Loucy (cell line): ENCODE data around the gene EFCAB12.

ENCODE experiments used
- H2AFZ ChIP-seq: fragments of 200-600 bp; sonication (generic); 2 replicates; pipeline ENCODE4 v1.6.0; 2016; ENCODE audit warnings: antibody characterized with exemption, mild to moderate bottlenecking, low read length, moderate library complexity
- H3F3A ChIP-seq: fragments of 200-600 bp; 2 replicates; pipeline ENCODE4 v1.6.0; 2016; ENCODE audit warnings: antibody characterized with exemption, low read depth, mild to moderate bottlenecking
- H3K27me3 ChIP-seq: fragments of 200-600 bp; sonication (generic); 2 replicates; pipeline ENCODE4 v1.6.1; 2014; ENCODE audit warnings: low read length, mild to moderate bottlenecking; ENCODE audit not compliant: insufficient read depth, poor library complexity, severe bottlenecking
- H3K36me3 ChIP-seq: fragments of 200-600 bp; sonication (generic); 2 replicates; pipeline ENCODE4 v1.6.1; 2016; ENCODE audit warnings: low read length; ENCODE audit not compliant: insufficient read depth
- H3K4me1 ChIP-seq: fragments of 200-600 bp; sonication (generic); 2 replicates; pipeline ENCODE4 v1.5.1; 2014; ENCODE audit warnings: low read length, mild to moderate bottlenecking; ENCODE audit not compliant: insufficient read depth, poor library complexity, severe bottlenecking
- H3K4me2 ChIP-seq: fragments of 200-600 bp; sonication (generic); 2 replicates; pipeline ENCODE4 v1.6.0; 2014; ENCODE audit warnings: antibody characterized with exemption, low read length, low read depth, mild to moderate bottlenecking; ENCODE audit not compliant: poor library complexity, severe bottlenecking
- H3K4me3 ChIP-seq: fragments of 200-600 bp; sonication (generic); 2 replicates; pipeline ENCODE4 v1.5.1; 2014; ENCODE audit warnings: low read length, mild to moderate bottlenecking, mixed read lengths; ENCODE audit not compliant: poor library complexity, severe bottlenecking
- H3K79me2 ChIP-seq: fragments of 200-600 bp; sonication (generic); 2 replicates; pipeline ENCODE4 v1.6.1; 2014; ENCODE audit warnings: low read length; ENCODE audit not compliant: insufficient read depth
- H3K9ac ChIP-seq: fragments of 200-600 bp; sonication (generic); 2 replicates; pipeline ENCODE4 v1.6.0; 2014; ENCODE audit warnings: mild to moderate bottlenecking, low read depth, low read length, moderate library complexity; ENCODE audit not compliant: poor library complexity, severe bottlenecking
- H3K9me2 ChIP-seq: fragments of 200-600 bp; sonication (generic); replicated peaks from 2 replicates; pipeline ENCODE4 v1.6.1; 2016; ENCODE audit warnings: low read depth, low read length, mixed read lengths
- H3K9me3 ChIP-seq: fragments of 200-600 bp; sonication (generic); 2 replicates; pipeline ENCODE4 v1.6.1; 2014; ENCODE audit warnings: mild to moderate bottlenecking, antibody characterized with exemption, low read length, low read depth; ENCODE audit not compliant: insufficient read depth
- H4K20me1 ChIP-seq: fragments of 200-600 bp; sonication (generic); 2 replicates; pipeline ENCODE4 v1.6.0; 2014; ENCODE audit warnings: antibody characterized with exemption, low read length, mild to moderate bottlenecking; ENCODE audit not compliant: insufficient read depth, poor library complexity, severe bottlenecking
- EZH2phosphoT487 ChIP-seq: fragments of 200-600 bp; IDR thresholded peaks from 2 replicates; pipeline ENCODE4 v1.6.1; 2018; ENCODE audit warnings: antibody characterized with exemption, mild to moderate bottlenecking, moderate library complexity, borderline replicate concordance
- TF ChIP-seq, protein P1 (sequence below): fragments of 200-600 bp; sonication (generic); conservative IDR thresholded peaks from 2 replicates; pipeline ENCODE4 v1.5.1; 2014; ENCODE audit warnings: mild to moderate bottlenecking, antibody characterized with exemption, low read length

The EFCAB12 gene

DNA sequence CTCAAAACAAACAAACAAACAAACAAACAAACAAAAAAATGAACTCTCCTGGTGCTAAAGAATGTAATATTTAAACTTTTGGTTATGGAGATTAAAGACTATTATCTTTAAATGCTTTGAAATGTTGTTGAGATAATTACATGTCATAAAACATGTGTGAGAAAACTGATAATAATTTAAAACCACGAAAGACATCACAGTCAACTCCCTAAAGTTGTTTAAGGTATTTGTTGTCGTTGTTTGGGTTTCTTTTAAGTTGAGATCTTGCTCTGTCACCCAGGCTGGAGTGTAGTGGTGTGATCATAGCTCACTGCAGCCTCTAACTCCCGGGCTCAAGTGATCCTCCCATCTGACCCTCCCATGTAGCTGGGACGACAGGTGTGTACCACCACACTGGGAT lies 12.0 kb downstream of the EFCAB12 start:
- Histone ChIP-seq H3K27me3 (no peaks in the 10 kb centered on the region), H3K4me3 (no peak overlapping the region), H3K36me3 (no peaks in the 10 kb centered on the region), H3K4me1 (no peaks in the 10 kb centered on the region), H3K79me2 (no peaks in the 10 kb centered on the region), H4K20me1 (no peaks in the 10 kb centered on the region), H3F3A (no peaks in the 10 kb centered on the region), H2AFZ (no peak overlapping the region), H3K4me2 (no peak overlapping the region), H3K9me3 (no peaks in the 10 kb centered on the region), H3K9ac (no peak overlapping the region), H3K9me2 (no peaks in the 10 kb centered on the region)
- TF ChIP-seq, protein P1, sequence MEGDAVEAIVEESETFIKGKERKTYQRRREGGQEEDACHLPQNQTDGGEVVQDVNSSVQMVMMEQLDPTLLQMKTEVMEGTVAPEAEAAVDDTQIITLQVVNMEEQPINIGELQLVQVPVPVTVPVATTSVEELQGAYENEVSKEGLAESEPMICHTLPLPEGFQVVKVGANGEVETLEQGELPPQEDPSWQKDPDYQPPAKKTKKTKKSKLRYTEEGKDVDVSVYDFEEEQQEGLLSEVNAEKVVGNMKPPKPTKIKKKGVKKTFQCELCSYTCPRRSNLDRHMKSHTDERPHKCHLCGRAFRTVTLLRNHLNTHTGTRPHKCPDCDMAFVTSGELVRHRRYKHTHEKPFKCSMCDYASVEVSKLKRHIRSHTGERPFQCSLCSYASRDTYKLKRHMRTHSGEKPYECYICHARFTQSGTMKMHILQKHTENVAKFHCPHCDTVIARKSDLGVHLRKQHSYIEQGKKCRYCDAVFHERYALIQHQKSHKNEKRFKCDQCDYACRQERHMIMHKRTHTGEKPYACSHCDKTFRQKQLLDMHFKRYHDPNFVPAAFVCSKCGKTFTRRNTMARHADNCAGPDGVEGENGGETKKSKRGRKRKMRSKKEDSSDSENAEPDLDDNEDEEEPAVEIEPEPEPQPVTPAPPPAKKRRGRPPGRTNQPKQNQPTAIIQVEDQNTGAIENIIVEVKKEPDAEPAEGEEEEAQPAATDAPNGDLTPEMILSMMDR = no peak

- Histone ChIP-seq H3K4me3 (no peak overlapping the region), H3K27me3 (no peaks in the 10 kb centered on the region), H3K36me3 (no peaks in the 10 kb centered on the region), H3K4me1 (no peaks in the 10 kb centered on the region), H3K9ac (no peak overlapping the region), H3K9me2 (no peaks in the 10 kb centered on the region), H3K4me2 (no peak overlapping the region), H3F3A (no peaks in the 10 kb centered on the region), H3K9me3 (no peaks in the 10 kb centered on the region), H4K20me1 (no peaks in the 10 kb centered on the region), H2AFZ (no peak overlapping the region), H3K79me2 (no peaks in the 10 kb centered on the region)
- TF ChIP-seq, protein P1 = no peak
- no peak for TF ChIP-seq EZH2phosphoT487
These were observed 12.6 kb downstream of the EFCAB12 start for GRCh38 chr3:129415830-129416229.

DNA sequence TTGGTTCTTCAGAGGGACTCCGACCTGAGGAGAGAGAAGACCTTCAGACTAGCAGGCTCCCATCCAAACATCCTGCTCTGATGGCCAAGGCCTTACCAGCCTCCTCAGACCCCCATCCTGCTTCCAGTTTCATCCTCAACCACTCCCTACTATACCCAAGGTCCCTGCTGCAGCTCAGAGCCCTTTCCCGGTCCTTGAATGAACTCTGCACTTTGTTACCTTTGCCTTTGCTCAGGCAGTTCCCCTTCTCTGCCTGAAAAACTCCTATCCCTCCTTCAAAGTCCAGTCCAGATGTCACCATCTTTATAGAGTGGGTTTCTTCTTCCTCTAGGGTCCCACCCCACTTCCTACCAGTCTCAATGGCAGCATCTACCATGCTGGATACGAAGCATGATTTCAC lies 13.1 kb downstream of the EFCAB12 start:
- Histone ChIP-seq H3K4me3 (no peak overlapping the region), H3K36me3 (no peaks in the 10 kb centered on the region), H3K9me2 (no peaks in the 10 kb centered on the region), H3F3A (no peaks in the 10 kb centered on the region), H2AFZ (no peak overlapping the region), H3K4me1 (no peaks in the 10 kb centered on the region), H3K9me3 (no peaks in the 10 kb centered on the region), H4K20me1 (no peaks in the 10 kb centered on the region), H3K4me2 (no peak overlapping the region), H3K9ac (no peak overlapping the region), H3K79me2 (no peaks in the 10 kb centered on the region), H3K27me3 (no peaks in the 10 kb centered on the region)
- TF ChIP-seq, protein P1 = no peak
- TF ChIP-seq EZH2phosphoT487 = no peak
